ENCODE data around the gene RBM20.
A peak's percentile ranks its signal among the peaks of the same experiment; 100 is the strongest.

The RBM20 gene

GRCh38 chr10:110746254-110746826 lies 102.2 kb downstream of the RBM20 start:
- TF ChIP-seq CTCF (IDR thresholded peaks at IDR 0.05): peak; percentile 57
- H3K27ac ChIP-seq: no peak overlapping the region
- no peak overlapping the region for H3K4me3 ChIP-seq (ENCODE audit: low read depth in 1 of 2, low read length in 1 of 2)
- no peaks in the 10 kb centered on the region for H3K36me3 ChIP-seq
- H3K9me3 ChIP-seq: no peaks in the 10 kb centered on the region
- H3K27me3 ChIP-seq: no peaks in the 10 kb centered on the region
- H3K4me1 ChIP-seq (ENCODE audit: control insufficient read depth in 1 of 2, insufficient read depth in 1 of 2, low read depth in 1 of 2, low read length in 1 of 2): no peaks in the 10 kb centered on the region

GRCh38 chr10:110746969-110747608 lies 103.0 kb downstream of the RBM20 start:
- Histone ChIP-seq H3K36me3 (no peaks in the 10 kb centered on the region), H3K27me3 (no peaks in the 10 kb centered on the region), H3K9me3 (no peaks in the 10 kb centered on the region), H3K4me1 (ENCODE audit: control insufficient read depth in 1 of 2, insufficient read depth in 1 of 2, low read depth in 1 of 2, low read length in 1 of 2) (no peaks in the 10 kb centered on the region), H3K27ac (no peak overlapping the region), H3K4me3 (ENCODE audit: low read depth in 1 of 2, low read length in 1 of 2) (no peak overlapping the region)
- TF ChIP-seq CTCF (IDR thresholded peaks at IDR 0.05): no peak

- Histone ChIP-seq H3K4me1 (ENCODE audit: control insufficient read depth in 1 of 2, insufficient read depth in 1 of 2, low read depth in 1 of 2, low read length in 1 of 2) (no peaks in the 10 kb centered on the region), H3K4me3 (ENCODE audit: low read depth in 1 of 2, low read length in 1 of 2) (no peak overlapping the region), H3K36me3 (no peaks in the 10 kb centered on the region), H3K27me3 (no peaks in the 10 kb centered on the region), H3K27ac (no peak overlapping the region), H3K9me3 (no peaks in the 10 kb centered on the region)
- TF ChIP-seq CTCF (IDR thresholded peaks at IDR 0.05): no peak
These were observed 103.7 kb downstream of the RBM20 start for GRCh38 chr10:110747609-110748464.

- Histone ChIP-seq H3K36me3 (no peaks in the 10 kb centered on the region), H3K9me3 (no peaks in the 10 kb centered on the region), H3K4me3 (ENCODE audit: low read depth in 1 of 2, low read length in 1 of 2) (no peak overlapping the region), H3K4me1 (ENCODE audit: control insufficient read depth in 1 of 2, insufficient read depth in 1 of 2, low read depth in 1 of 2, low read length in 1 of 2) (no peaks in the 10 kb centered on the region), H3K27ac (no peak overlapping the region), H3K27me3 (no peaks in the 10 kb centered on the region)
- no peak for TF ChIP-seq CTCF (IDR thresholded peaks at IDR 0.05)
These were observed 104.8 kb downstream of the RBM20 start for GRCh38 chr10:110748970-110749369.

GRCh38 chr10:110750931-110751330 lies 106.8 kb downstream of the RBM20 start:
- Histone ChIP-seq H3K27ac (no peak overlapping the region), H3K27me3 (no peaks in the 10 kb centered on the region), H3K36me3 (no peaks in the 10 kb centered on the region), H3K4me3 (ENCODE audit: low read depth in 1 of 2, low read length in 1 of 2) (no peak overlapping the region), H3K9me3 (no peaks in the 10 kb centered on the region), H3K4me1 (ENCODE audit: control insufficient read depth in 1 of 2, insufficient read depth in 1 of 2, low read depth in 1 of 2, low read length in 1 of 2) (no peaks in the 10 kb centered on the region)
- no peak for TF ChIP-seq CTCF (IDR thresholded peaks at IDR 0.05)
